Duodenal mucosa (tissue), 2 donors: Measurements from ENCODE around the gene KDM2A.

ENCODE experiments used
- H3K27ac ChIP-seq: one replicate; pipeline ENCODE4 v1.7.0; 2013; ENCODE audit warnings: low read depth, low read length
- H3K27me3 ChIP-seq, 2 donors: one replicate each; pipeline ENCODE4 v1.7.0; 2013; ENCODE audit warnings: low read length in 2 of 2, control low read depth in 1 of 2; ENCODE audit not compliant: insufficient read depth in 2 of 2, control insufficient read depth in 1 of 2
- H3K36me3 ChIP-seq, 2 donors: one replicate each; pipeline ENCODE4 v1.7.0; 2013; ENCODE audit warnings: low read length in 2 of 2, control low read depth in 1 of 2; ENCODE audit not compliant: insufficient read depth in 2 of 2, control insufficient read depth in 1 of 2
- H3K4me1 ChIP-seq, 2 donors: one replicate each; pipeline ENCODE4 v1.7.0; 2013; ENCODE audit warnings: low read length in 2 of 2, control low read depth in 1 of 2; ENCODE audit not compliant: insufficient read depth in 2 of 2, control insufficient read depth in 1 of 2
- H3K4me3 ChIP-seq, 2 donors: one replicate each; pipeline ENCODE4 v1.7.0; 2013; ENCODE audit warnings: low read length in 2 of 2, low read depth in 1 of 2
- H3K9ac ChIP-seq, 2 donors: one replicate each; pipeline ENCODE4 v1.7.0; 2013; ENCODE audit warnings: low read length in 2 of 2, low read depth in 1 of 2
- H3K9me3 ChIP-seq, 2 donors: one replicate each; pipeline ENCODE4 v1.7.0; 2013; ENCODE audit warnings: low read length in 2 of 2, control low read depth in 1 of 2; ENCODE audit not compliant: control insufficient read depth in 1 of 2

Gene KDM2A

GRCh38 chr11:67242548-67242947 lies 123.5 kb downstream of the KDM2A start:
- Histone ChIP-seq H3K9me3 (no peaks in the 10 kb centered on the region), H3K27ac (no peak overlapping the region), H3K36me3 (peaks cover 32 to 45% of the 10 kb centered on the region in 2 donors), H3K4me1 (peaks cover 30 to 39% of the 10 kb centered on the region in 2 donors), H3K27me3 (no peaks in the 10 kb centered on the region), H3K9ac (no peak overlapping the region), H3K4me3 (no peak overlapping the region)

DNA sequence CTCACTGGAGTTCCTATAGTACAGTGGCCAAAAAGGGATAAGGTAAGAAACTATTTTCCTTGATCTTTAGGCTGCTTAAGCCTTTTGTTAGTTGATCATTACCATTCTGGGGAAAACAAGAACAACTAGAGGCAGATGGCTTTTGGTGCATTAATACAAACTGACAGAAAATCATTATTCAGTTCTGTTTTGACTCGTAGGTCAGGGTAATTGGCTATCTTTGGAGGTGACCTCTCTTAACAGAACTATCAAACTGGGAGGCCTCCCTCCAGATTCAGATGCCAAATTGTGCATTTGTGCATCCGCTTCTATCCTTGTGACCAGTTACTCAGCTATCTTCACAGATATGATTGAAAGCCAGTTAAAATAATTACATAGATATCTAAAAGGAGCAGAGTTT lies 124.0 kb downstream of the KDM2A start:
- Histone ChIP-seq H3K9ac (no peak overlapping the region), H3K9me3 (no peaks in the 10 kb centered on the region), H3K4me3 (no peak overlapping the region), H3K36me3 (peaks cover 37 to 50% of the 10 kb centered on the region in 2 donors), H3K4me1 (peaks cover 30 to 39% of the 10 kb centered on the region in 2 donors), H3K27me3 (no peaks in the 10 kb centered on the region), H3K27ac (no peak overlapping the region)

- Histone ChIP-seq H3K27me3 (no peaks in the 10 kb centered on the region), H3K27ac (no peak overlapping the region), H3K9ac (no peak overlapping the region), H3K36me3 (peaks cover 56 to 70% of the 10 kb centered on the region in 2 donors), H3K9me3 (no peaks in the 10 kb centered on the region), H3K4me3 (no peak overlapping the region), H3K4me1 (peaks cover 21 to 26% of the 10 kb centered on the region in 2 donors)
Observed at GRCh38 chr11:67245046-67245445, 126.0 kb downstream of the KDM2A start.

GRCh38 chr11:67247946-67248550 lies 129.0 kb downstream of the KDM2A start:
- H3K9me3 ChIP-seq = no peaks in the 10 kb centered on the region
- no peaks in the 10 kb centered on the region for H3K27me3 ChIP-seq
- H3K4me3 ChIP-seq = no peak overlapping the region
- H3K27ac ChIP-seq = no peak overlapping the region
- H3K9ac ChIP-seq = no peak overlapping the region
- peaks cover 79 to 97% of the 10 kb centered on the region in 2 donors for H3K36me3 ChIP-seq
- peaks cover 0 to 10% of the 10 kb centered on the region in 2 donors for H3K4me1 ChIP-seq

GRCh38 chr11:67248653-67249052 lies 129.6 kb downstream of the KDM2A start:
- H3K36me3 ChIP-seq = peaks cover 80 to 97% of the 10 kb centered on the region in 2 donors

GRCh38 chr11:67250059-67251043 lies 131.3 kb downstream of the KDM2A start:
- Histone ChIP-seq H3K9me3 (no peaks in the 10 kb centered on the region), H3K27ac (no peak overlapping the region), H3K36me3 (peaks cover 82 to 98% of the 10 kb centered on the region in 2 donors), H3K4me3 (no peak overlapping the region), H3K27me3 (no peaks in the 10 kb centered on the region), H3K4me1 (peaks cover 0 to 14% of the 10 kb centered on the region in 2 donors), H3K9ac (no peak overlapping the region)

More at GRCh38 chr11:67248653-67249052, 129.6 kb downstream of the KDM2A start:
- Histone ChIP-seq H3K4me3 (no peak overlapping the region), H3K9me3 (no peaks in the 10 kb centered on the region), H3K9ac (no peak overlapping the region), H3K4me1 (peaks cover 0 to 13% of the 10 kb centered on the region in 2 donors), H3K27ac (no peak overlapping the region), H3K27me3 (no peaks in the 10 kb centered on the region)

DNA sequence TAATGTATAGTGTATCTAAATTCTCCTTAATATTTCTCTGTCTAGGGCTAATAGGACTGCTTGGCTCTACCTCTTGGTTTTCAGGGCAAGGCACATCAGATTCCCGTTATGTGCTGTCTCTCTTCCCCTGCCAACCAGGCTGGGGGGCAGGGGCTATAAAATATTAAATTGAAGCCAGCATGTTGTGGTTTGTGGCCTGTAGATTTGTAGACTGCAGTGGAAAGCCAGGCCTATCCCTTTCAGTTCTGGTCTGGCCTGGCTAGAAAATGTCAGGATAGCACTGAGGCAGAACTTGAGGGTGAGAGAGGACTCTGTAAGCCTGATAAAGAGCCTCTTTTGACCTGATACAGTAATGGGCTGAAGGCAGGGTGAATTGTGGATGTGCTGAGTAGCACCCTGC lies 132.8 kb downstream of the KDM2A start:
- no peak overlapping the region for H3K27ac ChIP-seq
- H3K4me1 ChIP-seq = peaks cover 0 to 14% of the 10 kb centered on the region in 2 donors
- H3K9me3 ChIP-seq = no peaks in the 10 kb centered on the region
- H3K4me3 ChIP-seq = no peak overlapping the region
- H3K27me3 ChIP-seq = no peaks in the 10 kb centered on the region
- peaks cover 77 to 91% of the 10 kb centered on the region in 2 donors for H3K36me3 ChIP-seq
- H3K9ac ChIP-seq = no peak overlapping the region

DNA sequence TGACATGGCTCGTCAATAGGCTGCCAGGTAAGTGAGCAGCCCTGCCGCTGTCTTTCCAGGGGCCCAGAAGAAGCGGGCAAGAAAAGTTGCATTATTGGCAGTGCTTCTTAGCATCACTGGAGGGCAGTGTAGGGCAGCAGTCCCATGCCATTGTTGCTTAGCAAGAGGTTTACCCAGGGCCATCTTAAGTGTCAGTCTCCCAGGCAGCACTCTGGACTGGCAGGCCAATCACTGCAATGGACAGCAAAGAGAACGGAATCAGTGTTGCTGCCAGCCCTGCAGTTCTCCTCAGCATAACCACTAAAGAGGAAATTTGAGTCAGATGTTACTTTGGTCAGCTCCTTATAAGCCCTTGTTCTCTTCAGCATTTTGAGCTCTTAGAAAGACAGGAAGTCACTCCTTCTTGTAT lies 133.8 kb downstream of the KDM2A start:
- peaks cover 73 to 82% of the 10 kb centered on the region in 2 donors for H3K36me3 ChIP-seq
- H3K4me1 ChIP-seq = peaks cover 0 to 14% of the 10 kb centered on the region in 2 donors
- H3K27ac ChIP-seq = no peak overlapping the region
- H3K4me3 ChIP-seq = no peak overlapping the region
- no peak overlapping the region for H3K9ac ChIP-seq
- H3K27me3 ChIP-seq = no peaks in the 10 kb centered on the region
- no peaks in the 10 kb centered on the region for H3K9me3 ChIP-seq

- no peaks in the 10 kb centered on the region for H3K27me3 ChIP-seq
- H3K9ac ChIP-seq = no peak overlapping the region
- peaks cover 61 to 70% of the 10 kb centered on the region in 2 donors for H3K36me3 ChIP-seq
- H3K4me3 ChIP-seq = no peak overlapping the region
- no peaks in the 10 kb centered on the region for H3K9me3 ChIP-seq
- H3K27ac ChIP-seq = no peak overlapping the region
- H3K4me1 ChIP-seq = peaks cover 0 to 14% of the 10 kb centered on the region in 2 donors
Observed at GRCh38 chr11:67253872-67254624, 135.0 kb downstream of the KDM2A start.
